ENCODE measurements around the gene PHIP. TPM values are rescaled to one million over a fixed set of nuclear protein-coding genes. Genes with fewer than 3 reads are reported as not detected.

The PHIP gene
- polyA plus RNA-seq, 3 donors: 3.2 to 10.8 (median 5.1) TPM

- no peak for TF ChIP-seq CTCF (IDR thresholded peaks at IDR 0.05)
- Histone ChIP-seq H3K36me3 (replicated peaks in 1 of 2; ENCODE audit: control insufficient read depth in 1 of 2, insufficient read depth in 2 of 2, low read length in 2 of 2) (peaks cover 70 to 93% of the 10 kb centered on the region in 2 donors), H3K4me2 (replicated peaks; ENCODE audit: extremely low read depth, low read length, poor library complexity, severe bottlenecking) (no peak overlapping the region), H2AFZ (ENCODE audit: insufficient read depth, low read depth, low read length, poor library complexity, severe bottlenecking) (no peak overlapping the region), H3K27me3 (ENCODE audit: control insufficient read depth in 2 of 2, insufficient read depth in 2 of 2, low read length in 2 of 2) (no peaks in the 10 kb centered on the region), H3K4me1 (ENCODE audit: control insufficient read depth in 1 of 2, insufficient read depth in 2 of 2, low read length in 2 of 2) (no peaks in the 10 kb centered on the region), H3K9ac (ENCODE audit: insufficient read depth, low read length, poor library complexity, severe bottlenecking) (no peak overlapping the region), H3K4me3 (replicated peaks in 1 of 3; ENCODE audit: low read depth in 2 of 3, low read length in 3 of 3) (no peak overlapping the region), H4K20me1 (ENCODE audit: insufficient read depth, low read length) (peaks cover 10% of the 10 kb centered on the region), H3K27ac (ENCODE audit: low read depth in 1 of 2, low read length in 2 of 2) (no peak overlapping the region), H3K79me2 (ENCODE audit: insufficient read depth, low read length) (peaks cover 4% of the 10 kb centered on the region), H3K9me3 (replicated peaks in 1 of 2; ENCODE audit: control insufficient read depth in 1 of 2, insufficient read depth in 1 of 2, low read length in 2 of 2) (no peaks in the 10 kb centered on the region)
- no peaks in the 10 kb centered on the region for H3K27me3 Mint-ChIP-seq (ENCODE audit: low read depth in 3 of 3)
- no peak overlapping the region for H3K4me3 Mint-ChIP-seq
- no peaks in the 10 kb centered on the region for H3K9me3 Mint-ChIP-seq
- H3K36me3 Mint-ChIP-seq: peaks cover 65 to 78% of the 10 kb centered on the region in 2 donors
- no peak overlapping the region for H3K27ac Mint-ChIP-seq
- H3K4me1 Mint-ChIP-seq: no peaks in the 10 kb centered on the region
- intact Hi-C loops (cut with micrococcal nuclease): no loop called here
- DNase-seq: no peak
Observed at GRCh38 chr6:79011940-79012339, 66.1 kb downstream of the PHIP start.

GRCh38 chr6:79010422-79010821 lies 67.6 kb downstream of the PHIP start:
- Histone ChIP-seq H3K79me2 (ENCODE audit: insufficient read depth, low read length) (peaks cover 4% of the 10 kb centered on the region), H3K27me3 (ENCODE audit: control insufficient read depth in 2 of 2, insufficient read depth in 2 of 2, low read length in 2 of 2) (no peaks in the 10 kb centered on the region), H3K27ac (ENCODE audit: low read depth in 1 of 2, low read length in 2 of 2) (no peak overlapping the region), H2AFZ (ENCODE audit: insufficient read depth, low read depth, low read length, poor library complexity, severe bottlenecking) (no peak overlapping the region), H3K4me1 (ENCODE audit: control insufficient read depth in 1 of 2, insufficient read depth in 2 of 2, low read length in 2 of 2) (no peaks in the 10 kb centered on the region), H3K4me3 (replicated peaks in 1 of 3; ENCODE audit: low read depth in 2 of 3, low read length in 3 of 3) (no peak overlapping the region), H3K36me3 (replicated peaks in 1 of 2; ENCODE audit: control insufficient read depth in 1 of 2, insufficient read depth in 2 of 2, low read length in 2 of 2) (peaks cover 65 to 93% of the 10 kb centered on the region in 2 donors), H4K20me1 (ENCODE audit: insufficient read depth, low read length) (peaks cover 4% of the 10 kb centered on the region), H3K9me3 (replicated peaks in 1 of 2; ENCODE audit: control insufficient read depth in 1 of 2, insufficient read depth in 1 of 2, low read length in 2 of 2) (no peaks in the 10 kb centered on the region), H3K9ac (ENCODE audit: insufficient read depth, low read length, poor library complexity, severe bottlenecking) (no peak overlapping the region), H3K4me2 (replicated peaks; ENCODE audit: extremely low read depth, low read length, poor library complexity, severe bottlenecking) (no peak overlapping the region)
- no CpG with 5 or more reads among the region's 1 CpG for WGBS (ENCODE audit: insufficient coverage)
- H3K4me3 Mint-ChIP-seq: no peak overlapping the region
- TF ChIP-seq CTCF (IDR thresholded peaks at IDR 0.05): no peak
- peak overlapping the region in 3 of 7 donors; percentile 1 to 23 (median 8) for H3K27ac Mint-ChIP-seq
- H3K36me3 Mint-ChIP-seq: peaks cover 54 to 69% of the 10 kb centered on the region in 2 donors
- intact Hi-C loops (cut with micrococcal nuclease): no loop called here
- no peaks in the 10 kb centered on the region for H3K27me3 Mint-ChIP-seq (ENCODE audit: low read depth in 3 of 3)
- DNase-seq: no peak
- no peaks in the 10 kb centered on the region for H3K4me1 Mint-ChIP-seq
- no peaks in the 10 kb centered on the region for H3K9me3 Mint-ChIP-seq

Data from CD14-positive monocyte (primary cell).